Measurements from ENCODE around the gene TMEM100.

The TMEM100 gene

GRCh38 chr17:55730808-55731207, 8.1 kb upstream of the TMEM100 start:
- no peaks in the 10 kb centered on the region for H3K36me3 ChIP-seq (ENCODE audit: insufficient read depth, low read length)
- H3K4me3 ChIP-seq (ENCODE audit: low read length, poor library complexity, severe bottlenecking) = no peak overlapping the region
- H3K79me2 ChIP-seq (ENCODE audit: insufficient read depth, low read length) = no peaks in the 10 kb centered on the region
- no peaks in the 10 kb centered on the region for H4K20me1 ChIP-seq (ENCODE audit: insufficient read depth, low read length, poor library complexity, severe bottlenecking)
- H3F3A ChIP-seq (ENCODE audit: low read depth) = no peaks in the 10 kb centered on the region
- no peak overlapping the region for H3K4me2 ChIP-seq (ENCODE audit: low read depth, low read length, poor library complexity, severe bottlenecking)
- no peaks in the 10 kb centered on the region for H3K9me2 ChIP-seq (replicated peaks; ENCODE audit: low read depth, low read length)
- H3K27me3 ChIP-seq (ENCODE audit: insufficient read depth, low read length, poor library complexity, severe bottlenecking) = no peaks in the 10 kb centered on the region
- TF ChIP-seq, protein P1, sequence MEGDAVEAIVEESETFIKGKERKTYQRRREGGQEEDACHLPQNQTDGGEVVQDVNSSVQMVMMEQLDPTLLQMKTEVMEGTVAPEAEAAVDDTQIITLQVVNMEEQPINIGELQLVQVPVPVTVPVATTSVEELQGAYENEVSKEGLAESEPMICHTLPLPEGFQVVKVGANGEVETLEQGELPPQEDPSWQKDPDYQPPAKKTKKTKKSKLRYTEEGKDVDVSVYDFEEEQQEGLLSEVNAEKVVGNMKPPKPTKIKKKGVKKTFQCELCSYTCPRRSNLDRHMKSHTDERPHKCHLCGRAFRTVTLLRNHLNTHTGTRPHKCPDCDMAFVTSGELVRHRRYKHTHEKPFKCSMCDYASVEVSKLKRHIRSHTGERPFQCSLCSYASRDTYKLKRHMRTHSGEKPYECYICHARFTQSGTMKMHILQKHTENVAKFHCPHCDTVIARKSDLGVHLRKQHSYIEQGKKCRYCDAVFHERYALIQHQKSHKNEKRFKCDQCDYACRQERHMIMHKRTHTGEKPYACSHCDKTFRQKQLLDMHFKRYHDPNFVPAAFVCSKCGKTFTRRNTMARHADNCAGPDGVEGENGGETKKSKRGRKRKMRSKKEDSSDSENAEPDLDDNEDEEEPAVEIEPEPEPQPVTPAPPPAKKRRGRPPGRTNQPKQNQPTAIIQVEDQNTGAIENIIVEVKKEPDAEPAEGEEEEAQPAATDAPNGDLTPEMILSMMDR (conservative IDR thresholded peaks at IDR 0.05; ENCODE audit: low read length) = no peak
- no peak for TF ChIP-seq EZH2phosphoT487 (IDR thresholded peaks at IDR 0.05; ENCODE audit: borderline replicate concordance)
- no peak overlapping the region for H3K9ac ChIP-seq (ENCODE audit: low read depth, low read length, poor library complexity, severe bottlenecking)
- no peak overlapping the region for H2AFZ ChIP-seq (ENCODE audit: low read length)
- H3K9me3 ChIP-seq (ENCODE audit: insufficient read depth, low read depth, low read length) = no peaks in the 10 kb centered on the region
- no peaks in the 10 kb centered on the region for H3K4me1 ChIP-seq (ENCODE audit: insufficient read depth, low read length, poor library complexity, severe bottlenecking)

DNA sequence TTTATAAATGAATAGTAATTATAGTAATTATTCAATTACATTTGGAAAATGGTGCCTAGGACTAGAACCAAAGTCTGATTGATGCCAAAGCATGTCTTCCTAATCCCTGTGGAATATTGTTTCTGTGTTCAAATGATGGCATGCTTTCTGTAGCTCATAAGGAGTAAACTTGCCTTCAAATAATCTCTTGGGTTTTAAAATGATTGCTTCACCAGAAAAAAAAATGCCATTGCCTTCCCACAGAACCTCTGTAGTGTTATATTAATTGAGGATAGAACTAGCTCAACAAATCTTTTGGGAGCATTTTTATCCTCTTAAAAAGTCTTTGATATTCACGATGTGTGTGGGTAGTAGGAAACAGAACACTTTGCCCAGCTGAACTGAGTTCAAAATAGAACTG, 7.7 kb upstream of the TMEM100 start:
- H3F3A ChIP-seq (ENCODE audit: low read depth) = no peaks in the 10 kb centered on the region
- no peaks in the 10 kb centered on the region for H3K27me3 ChIP-seq (ENCODE audit: insufficient read depth, low read length, poor library complexity, severe bottlenecking)
- H3K4me3 ChIP-seq (ENCODE audit: low read length, poor library complexity, severe bottlenecking) = no peak overlapping the region
- H3K4me2 ChIP-seq (ENCODE audit: low read depth, low read length, poor library complexity, severe bottlenecking) = no peak overlapping the region
- H3K9me2 ChIP-seq (replicated peaks; ENCODE audit: low read depth, low read length) = no peaks in the 10 kb centered on the region
- no peaks in the 10 kb centered on the region for H3K36me3 ChIP-seq (ENCODE audit: insufficient read depth, low read length)
- no peaks in the 10 kb centered on the region for H4K20me1 ChIP-seq (ENCODE audit: insufficient read depth, low read length, poor library complexity, severe bottlenecking)
- H3K9me3 ChIP-seq (ENCODE audit: insufficient read depth, low read depth, low read length) = no peaks in the 10 kb centered on the region
- H3K4me1 ChIP-seq (ENCODE audit: insufficient read depth, low read length, poor library complexity, severe bottlenecking) = no peaks in the 10 kb centered on the region
- no peak overlapping the region for H2AFZ ChIP-seq (ENCODE audit: low read length)
- no peak overlapping the region for H3K9ac ChIP-seq (ENCODE audit: low read depth, low read length, poor library complexity, severe bottlenecking)
- TF ChIP-seq EZH2phosphoT487 (IDR thresholded peaks at IDR 0.05; ENCODE audit: borderline replicate concordance) = no peak
- TF ChIP-seq, protein P1 (conservative IDR thresholded peaks at IDR 0.05; ENCODE audit: low read length) = no peak
- H3K79me2 ChIP-seq (ENCODE audit: insufficient read depth, low read length) = no peaks in the 10 kb centered on the region

DNA sequence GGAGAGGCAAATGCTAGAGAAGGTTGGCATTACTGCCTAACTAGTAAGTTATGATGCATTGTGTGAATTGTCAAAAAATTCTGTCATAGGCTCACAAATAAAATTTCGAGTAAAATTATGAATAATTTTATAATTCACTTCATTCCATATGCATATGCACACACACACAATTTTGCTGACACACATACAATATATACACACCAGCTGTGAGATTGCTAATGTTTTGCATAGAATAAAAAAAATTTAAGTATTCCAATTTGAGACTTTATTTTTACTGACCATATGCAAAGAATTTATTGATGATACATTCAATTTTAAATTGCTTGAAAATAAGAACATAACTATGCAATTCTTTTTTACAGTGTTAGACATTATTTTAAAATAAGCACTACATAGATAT, 6.8 kb upstream of the TMEM100 start:
- Histone ChIP-seq H3K9me3 (ENCODE audit: insufficient read depth, low read depth, low read length) (no peaks in the 10 kb centered on the region), H3K9ac (ENCODE audit: low read depth, low read length, poor library complexity, severe bottlenecking) (no peak overlapping the region), H3K4me2 (ENCODE audit: low read depth, low read length, poor library complexity, severe bottlenecking) (no peak overlapping the region), H3F3A (ENCODE audit: low read depth) (no peaks in the 10 kb centered on the region), H2AFZ (ENCODE audit: low read length) (no peak overlapping the region), H3K9me2 (replicated peaks; ENCODE audit: low read depth, low read length) (no peaks in the 10 kb centered on the region), H3K79me2 (ENCODE audit: insufficient read depth, low read length) (no peaks in the 10 kb centered on the region), H3K4me3 (ENCODE audit: low read length, poor library complexity, severe bottlenecking) (no peak overlapping the region), H3K36me3 (ENCODE audit: insufficient read depth, low read length) (no peaks in the 10 kb centered on the region), H4K20me1 (ENCODE audit: insufficient read depth, low read length, poor library complexity, severe bottlenecking) (no peaks in the 10 kb centered on the region), H3K4me1 (ENCODE audit: insufficient read depth, low read length, poor library complexity, severe bottlenecking) (peaks cover 5% of the 10 kb centered on the region), H3K27me3 (ENCODE audit: insufficient read depth, low read length, poor library complexity, severe bottlenecking) (no peaks in the 10 kb centered on the region)
- no peak for TF ChIP-seq EZH2phosphoT487 (IDR thresholded peaks at IDR 0.05; ENCODE audit: borderline replicate concordance)
- TF ChIP-seq, protein P1 (conservative IDR thresholded peaks at IDR 0.05; ENCODE audit: low read length) = no peak

Measured in Loucy (cell line).